Mesenchymal stem cell (in vitro differentiated cells and primary cell): ENCODE results near the gene FUBP3.

ENCODE experiments used
- DNase-seq: peaks from one replicate; pipeline ENCODE4 v3.0.0-alpha.2; 2013
- H2AFZ ChIP-seq: one replicate; pipeline ENCODE4 v1.6.1; 2013; ENCODE audit warnings: low read depth, mild to moderate bottlenecking, control low read depth, inconsistent platforms, low read length, moderate library complexity
- H2AK5ac ChIP-seq: 2 replicates; pipeline ENCODE4 v1.6.1; 2013; ENCODE audit warnings: low read length, moderate library complexity, mild to moderate bottlenecking, inconsistent platforms; ENCODE audit not compliant: severe bottlenecking
- H2BK120ac ChIP-seq: one replicate; pipeline ENCODE4 v1.6.1; 2013; ENCODE audit warnings: low read depth, mild to moderate bottlenecking, inconsistent platforms, low read length, moderate library complexity
- H2BK12ac ChIP-seq, 2 experiments: one replicate each; pipeline ENCODE4 v1.6.1; 2013; ENCODE audit warnings: inconsistent platforms in 2 of 2, low read length in 2 of 2, mild to moderate bottlenecking in 2 of 2, moderate library complexity in 2 of 2, control low read depth in 1 of 2
- H2BK15ac ChIP-seq: one replicate; pipeline ENCODE4 v1.6.1; 2013; ENCODE audit warnings: mild to moderate bottlenecking, low read depth, inconsistent platforms; ENCODE audit not compliant: poor library complexity, severe bottlenecking
- H2BK5ac ChIP-seq: 2 replicates; pipeline ENCODE4 v1.6.1; 2013; ENCODE audit warnings: low read depth, mild to moderate bottlenecking, low read length, control low read depth, inconsistent platforms; ENCODE audit not compliant: poor library complexity, severe bottlenecking
- H3K14ac ChIP-seq, 2 experiments: one replicate each; pipeline ENCODE4 v1.6.1; 2013; ENCODE audit warnings: inconsistent platforms in 2 of 2, low read length in 2 of 2, control low read depth in 1 of 2, mild to moderate bottlenecking in 1 of 2, moderate library complexity in 1 of 2
- H3K18ac ChIP-seq, 2 experiments: one replicate each; pipeline ENCODE4 v1.6.1; 2013; ENCODE audit warnings: inconsistent platforms in 2 of 2, low read length in 2 of 2, control low read depth in 1 of 2, low read depth in 1 of 2, mild to moderate bottlenecking in 1 of 2
- H3K23ac ChIP-seq, 2 experiments: one replicate each; pipeline ENCODE4 v1.6.1; 2013; ENCODE audit warnings: inconsistent platforms in 2 of 2, low read length in 2 of 2, mild to moderate bottlenecking in 2 of 2, moderate library complexity in 2 of 2, control low read depth in 1 of 2
- H3K27ac ChIP-seq: 2 replicates; pipeline ENCODE4 v1.5.1; 2013; ENCODE audit warnings: mild to moderate bottlenecking, moderate library complexity, low read length, control low read depth, inconsistent platforms; ENCODE audit not compliant: poor library complexity, severe bottlenecking
- H3K27me3 ChIP-seq, 2 experiments: 2 replicates each; pipeline versions ENCODE4 v1.6.1 to v1.7.0; 2013; ENCODE audit warnings: low read length in 2 of 2, mild to moderate bottlenecking in 2 of 2, moderate library complexity in 2 of 2, control low read depth in 1 of 2, inconsistent platforms in 1 of 2; ENCODE audit not compliant: control insufficient read depth in 1 of 2, insufficient read depth in 1 of 2
- H3K36me3 ChIP-seq, 2 experiments: 2 replicates each; pipeline versions ENCODE4 v1.6.1 to v1.7.0; 2013; ENCODE audit warnings: low read length in 2 of 2, control low read depth in 1 of 2, inconsistent platforms in 1 of 2, low read depth in 1 of 2, mild to moderate bottlenecking in 1 of 2; ENCODE audit not compliant: insufficient read depth in 2 of 2, control insufficient read depth in 1 of 2
- H3K4ac ChIP-seq, 2 experiments: one replicate each; pipeline ENCODE4 v1.6.1; 2013; ENCODE audit warnings: inconsistent platforms in 2 of 2, low read length in 2 of 2, mild to moderate bottlenecking in 2 of 2, moderate library complexity in 2 of 2, control low read depth in 1 of 2, low read depth in 1 of 2
- H3K4me1 ChIP-seq: 2 replicates; pipeline ENCODE4 v1.6.1; 2013; ENCODE audit warnings: low read depth, low read length, control low read depth; ENCODE audit not compliant: control insufficient read depth, insufficient read depth
- H3K4me2 ChIP-seq: 2 replicates; pipeline ENCODE4 v1.6.1; 2013; ENCODE audit warnings: low read length, mild to moderate bottlenecking, inconsistent platforms; ENCODE audit not compliant: poor library complexity, severe bottlenecking
- H3K4me3 ChIP-seq, 2 experiments: 2 replicates each; pipeline versions ENCODE4 v1.5.1 to v1.7.0; 2013; ENCODE audit warnings: low read length in 2 of 2, mild to moderate bottlenecking in 2 of 2, control low read depth in 1 of 2, low read depth in 1 of 2; ENCODE audit not compliant: insufficient read depth in 1 of 2
- H3K79me1 ChIP-seq: replicated peaks from 2 replicates; pipeline ENCODE4 v1.6.1; 2013; ENCODE audit warnings: mild to moderate bottlenecking, control low read depth, low read length, inconsistent platforms; ENCODE audit not compliant: poor library complexity, severe bottlenecking
- H3K9ac ChIP-seq: 2 replicates; pipeline ENCODE4 v1.7.0; 2013; ENCODE audit warnings: mild to moderate bottlenecking, low read length, moderate library complexity
- H3K9me3 ChIP-seq: 2 replicates; pipeline ENCODE4 v1.7.0; 2013; ENCODE audit warnings: mild to moderate bottlenecking, low read length; ENCODE audit not compliant: control insufficient read depth
- H4K8ac ChIP-seq: one replicate; pipeline ENCODE4 v1.6.1; 2013; ENCODE audit warnings: inconsistent platforms, mild to moderate bottlenecking, low read length, moderate library complexity
- H4K91ac ChIP-seq: one replicate; pipeline ENCODE4 v1.6.1; 2013; ENCODE audit warnings: mild to moderate bottlenecking, low read length, inconsistent platforms
- WGBS: methylation state at CpG from one replicate; pipeline ENCODE4 v1.1.7; 2013; ENCODE audit warnings: mixed read lengths; 5-methylcytosine and 5-hydroxymethylcytosine counted together

FUBP3 gene

DNA sequence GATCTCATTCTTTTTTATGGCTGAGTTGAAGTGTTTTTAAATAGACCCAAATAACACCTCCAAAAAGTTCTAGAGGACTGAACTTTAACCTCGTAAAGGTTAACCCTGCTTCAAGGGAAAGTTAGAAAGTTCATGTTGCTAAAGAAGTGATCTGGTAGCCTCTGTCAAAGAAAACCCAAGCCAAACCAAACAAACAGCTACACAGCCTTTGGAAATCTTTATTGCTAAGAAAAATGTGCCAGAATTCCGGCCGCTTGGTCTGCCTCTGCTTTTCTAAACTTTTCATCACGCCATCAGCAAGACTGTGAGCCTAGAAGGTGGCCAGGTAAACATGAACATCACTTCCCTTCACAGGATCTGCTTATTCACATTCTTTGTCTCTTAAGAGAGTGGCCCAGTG is 17.9 kb downstream of the FUBP3 start:
- Histone ChIP-seq H3K9me3 (no peaks in the 10 kb centered on the region), H4K8ac (no peak overlapping the region), H3K27ac (no peak overlapping the region), H3K18ac (no peak overlapping the region), H3K4me1 (no peaks in the 10 kb centered on the region), H2AFZ (no peak overlapping the region), H2BK5ac (no peak overlapping the region), H2BK12ac (no peak overlapping the region), H3K23ac (no peak overlapping the region), H3K4me3 (no peak overlapping the region), H3K27me3 (no peaks in the 10 kb centered on the region), H2AK5ac (no peak overlapping the region), H3K9ac (no peak overlapping the region), H3K4ac (no peak overlapping the region), H3K79me1 (peaks cover 42% of the 10 kb centered on the region), H3K4me2 (no peak overlapping the region), H4K91ac (no peak overlapping the region), H2BK15ac (no peak overlapping the region), H3K36me3 (peaks cover 20 to 62% of the 10 kb centered on the region in 2 experiments), H2BK120ac (no peak overlapping the region), H3K14ac (no peak overlapping the region)
- WGBS = 97% methylated on average over 4 of the region's 4 CpGs
- DNase-seq = no peak

DNA sequence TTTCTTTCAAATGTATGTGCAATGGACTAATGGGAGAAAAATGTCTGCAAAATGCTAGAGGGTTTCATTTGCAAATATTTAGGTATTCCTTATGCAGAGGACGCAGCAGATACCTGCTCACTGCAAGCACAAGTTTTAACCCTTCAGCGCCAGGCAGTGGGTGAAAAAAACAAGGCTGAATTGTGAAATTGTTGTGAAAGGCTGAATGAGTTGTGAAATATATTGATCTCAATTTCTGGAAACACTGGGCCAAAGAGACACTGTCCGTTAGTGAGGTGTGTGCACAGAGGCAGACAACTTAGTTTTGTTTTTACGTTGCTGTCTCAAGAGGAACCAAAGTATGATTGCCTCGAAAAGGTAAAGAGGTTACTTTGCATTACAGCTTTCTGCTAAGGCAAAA is 18.8 kb downstream of the FUBP3 start:
- no peak overlapping the region for H3K9ac ChIP-seq
- no peak overlapping the region for H3K23ac ChIP-seq
- H3K27me3 ChIP-seq = no peaks in the 10 kb centered on the region
- no peak overlapping the region for H2BK15ac ChIP-seq
- no peak overlapping the region for H2AK5ac ChIP-seq
- DNase-seq = no peak
- H3K36me3 ChIP-seq = peaks cover 24 to 64% of the 10 kb centered on the region in 2 experiments
- no peak overlapping the region for H2AFZ ChIP-seq
- peaks cover 39% of the 10 kb centered on the region for H3K79me1 ChIP-seq
- H4K8ac ChIP-seq = no peak overlapping the region
- no peaks in the 10 kb centered on the region for H3K9me3 ChIP-seq
- no peak overlapping the region for H2BK120ac ChIP-seq
- no peak overlapping the region for H3K4me3 ChIP-seq
- 96% methylated on average over 5 of the region's 5 CpGs for WGBS
- H3K4me1 ChIP-seq = no peaks in the 10 kb centered on the region
- no peak overlapping the region for H3K18ac ChIP-seq
- no peak overlapping the region for H4K91ac ChIP-seq
- H2BK12ac ChIP-seq = no peak overlapping the region
- H3K4ac ChIP-seq = no peak overlapping the region
- H3K4me2 ChIP-seq = no peak overlapping the region
- no peak overlapping the region for H2BK5ac ChIP-seq
- no peak overlapping the region for H3K27ac ChIP-seq
- no peak overlapping the region for H3K14ac ChIP-seq

DNA sequence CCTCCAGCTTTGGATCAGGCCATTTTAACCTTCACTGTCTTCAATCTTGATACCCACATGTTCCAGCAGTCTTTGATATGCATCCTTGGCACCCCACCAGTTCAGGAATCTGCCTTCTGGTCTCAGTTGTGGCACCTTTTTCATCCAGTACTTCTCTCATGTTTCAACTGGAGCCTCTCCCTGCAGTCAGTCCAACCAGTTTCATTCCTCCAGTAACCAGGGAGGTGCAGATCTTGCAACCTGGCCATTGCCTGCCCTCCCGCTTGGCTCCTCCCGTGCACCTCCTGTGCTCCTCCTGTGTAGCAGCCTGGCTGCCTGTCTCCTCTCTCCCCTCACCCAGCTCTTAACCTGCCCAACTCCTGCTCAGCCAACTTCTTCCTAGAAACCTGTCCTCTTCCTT is 20.2 kb downstream of the FUBP3 start:
- Histone ChIP-seq H2BK5ac (no peak overlapping the region), H3K79me1 (peaks cover 44% of the 10 kb centered on the region), H2AFZ (no peak overlapping the region), H3K4me2 (no peak overlapping the region), H3K14ac (no peak overlapping the region), H3K9me3 (no peaks in the 10 kb centered on the region), H3K23ac (no peak overlapping the region), H3K18ac (no peak overlapping the region), H2BK12ac (no peak overlapping the region), H2BK120ac (no peak overlapping the region), H3K27me3 (no peaks in the 10 kb centered on the region), H3K27ac (no peak overlapping the region), H4K91ac (no peak overlapping the region), H3K4ac (no peak overlapping the region), H3K4me1 (no peaks in the 10 kb centered on the region), H3K9ac (no peak overlapping the region), H2BK15ac (no peak overlapping the region), H2AK5ac (no peak overlapping the region), H3K36me3 (peaks cover 28 to 77% of the 10 kb centered on the region in 2 experiments), H3K4me3 (no peak overlapping the region), H4K8ac (no peak overlapping the region)
- 87% methylated on average over 2 of the region's 2 CpGs for WGBS
- no peak for DNase-seq

DNA sequence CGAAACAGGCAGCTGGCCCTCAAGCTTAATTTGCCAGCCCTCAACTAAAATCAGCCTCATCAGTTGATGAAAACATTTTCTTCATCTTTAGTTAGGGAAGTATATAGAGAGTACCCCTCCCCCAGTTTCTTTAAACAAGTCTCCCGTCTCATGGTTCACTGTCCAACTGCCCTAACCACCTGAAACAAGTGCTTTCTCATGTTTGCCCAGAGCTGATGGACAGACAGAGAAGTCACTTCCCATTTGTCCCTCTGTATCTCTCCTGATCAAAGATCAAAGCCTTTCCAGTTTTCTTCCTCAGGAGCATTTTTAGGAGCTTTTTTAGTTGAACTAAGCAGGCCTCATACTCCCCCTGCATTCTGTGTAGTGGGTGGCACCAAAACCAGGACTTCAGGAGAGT is 21.7 kb downstream of the FUBP3 start:
- Histone ChIP-seq H2BK120ac (no peak overlapping the region), H2BK5ac (no peak overlapping the region), H3K4ac (no peak overlapping the region), H2AK5ac (no peak overlapping the region), H2BK15ac (no peak overlapping the region), H3K4me3 (no peak overlapping the region), H3K9ac (no peak overlapping the region), H2BK12ac (no peak overlapping the region), H4K91ac (no peak overlapping the region), H3K14ac (no peak overlapping the region), H3K9me3 (no peaks in the 10 kb centered on the region), H3K79me1 (peaks cover 45% of the 10 kb centered on the region), H3K36me3 (peaks cover 34 to 70% of the 10 kb centered on the region in 2 experiments), H3K4me2 (no peak overlapping the region), H4K8ac (no peak overlapping the region), H3K4me1 (no peaks in the 10 kb centered on the region), H3K27ac (no peak overlapping the region), H3K18ac (no peak overlapping the region), H2AFZ (no peak overlapping the region), H3K23ac (no peak overlapping the region), H3K27me3 (no peaks in the 10 kb centered on the region)
- WGBS = 66% methylated on average over 2 of the region's 2 CpGs
- DNase-seq = no peak
